GM12878 (cell line): ENCODE measurements around the gene SPTLC2. TPM values are rescaled to one million over a fixed set of nuclear protein-coding genes. Genes with fewer than 3 reads are reported as not detected.
A peak's percentile ranks its signal among the peaks of the same experiment; 100 is the strongest.

Experiments used
- ASH2L ChIP-seq: fragments of 300-600, 200-600 bp; sonication (generic); IDR thresholded peaks from 2 replicates; pipeline ENCODE4 v1.6.1; 2017; ENCODE audit warnings: low read depth, mild to moderate bottlenecking, borderline replicate concordance
- ATF7 ChIP-seq: fragments of 450-650 bp; IDR thresholded peaks from 2 replicates; pipeline ENCODE4 v1.6.1; 2016; ENCODE audit warnings: low read depth, mild to moderate bottlenecking
- BACH1 ChIP-seq: fragments of 450-650 bp; IDR thresholded peaks from 2 replicates; pipeline ENCODE4 v1.6.1; 2017; ENCODE audit warnings: mild to moderate bottlenecking, borderline replicate concordance
- CBFB ChIP-seq: IDR thresholded peaks from 2 replicates; pipeline ENCODE4 v1.6.1; 2016; ENCODE audit warnings: antibody characterized with exemption, low read depth
- E2F8 ChIP-seq: fragments of 450-650 bp; IDR thresholded peaks from 2 replicates; pipeline ENCODE4 v1.6.1; 2018; ENCODE audit warnings: mild to moderate bottlenecking, low read depth, moderate library complexity; ENCODE audit not compliant: partially characterized antibody
- EED ChIP-seq: sonication (generic); IDR thresholded peaks from 2 replicates; pipeline ENCODE4 v1.6.1; 2016; ENCODE audit warnings: antibody characterized with exemption, low read depth
- FOXK2 ChIP-seq: fragments of 450-650 bp; IDR thresholded peaks from 2 replicates; pipeline ENCODE4 v1.6.1; 2017; ENCODE audit warnings: mild to moderate bottlenecking, moderate library complexity
- HCFC1 ChIP-seq: fragments of 150-350 bp; IDR thresholded peaks from 2 replicates; pipeline ENCODE4 v1.6.1; 2014; ENCODE audit warnings: low read length
- HDAC2 ChIP-seq: fragments of 200-600 bp; sonication (generic); IDR thresholded peaks from 2 replicates; pipeline ENCODE4 v1.6.1; 2017
- IKZF1 ChIP-seq: fragments of 450-650 bp; conservative IDR thresholded peaks from 2 replicates; pipeline ENCODE4 v1.6.1; 2017; ENCODE audit warnings: antibody characterized with exemption, mild to moderate bottlenecking
- MEF2B ChIP-seq: fragments of 450-650 bp; IDR thresholded peaks from 2 replicates; pipeline ENCODE4 v1.6.1; 2018; ENCODE audit warnings: mild to moderate bottlenecking, moderate library complexity; ENCODE audit not compliant: partially characterized antibody, poor library complexity, severe bottlenecking
- MTA3 ChIP-seq: IDR thresholded peaks from 2 replicates; pipeline ENCODE4 v1.6.1; 2012; ENCODE audit warnings: low read length, inconsistent platforms, borderline replicate concordance
- NBN ChIP-seq: fragments of 450-650 bp; IDR thresholded peaks from 2 replicates; pipeline ENCODE4 v1.6.1; 2016
- NKRF ChIP-seq: fragments of 450-650 bp; conservative IDR thresholded peaks from 2 replicates; pipeline ENCODE4 v1.6.1; 2017; ENCODE audit warnings: mild to moderate bottlenecking, moderate library complexity
- POLR2A ChIP-seq: IDR thresholded peaks from 2 replicates; pipeline ENCODE4 v1.6.1; 2011; ENCODE audit warnings: low read depth, mild to moderate bottlenecking, low read length
- RAD51 ChIP-seq: fragments of 450-650 bp; IDR thresholded peaks from 2 replicates; pipeline ENCODE4 v1.6.1; 2016; ENCODE audit warnings: moderate library complexity, mild to moderate bottlenecking, inconsistent platforms
- RUNX3 ChIP-seq: IDR thresholded peaks from 2 replicates; pipeline ENCODE4 v1.6.1; 2012; ENCODE audit warnings: low read length, inconsistent platforms
- SMAD1 ChIP-seq: fragments of 450-650 bp; IDR thresholded peaks from 2 replicates; pipeline ENCODE4 v1.6.1; 2018; ENCODE audit warnings: mild to moderate bottlenecking, low read depth; ENCODE audit not compliant: partially characterized antibody
- SREBF1 ChIP-seq: IDR thresholded peaks from 2 replicates; pipeline ENCODE4 v1.6.1; 2012; ENCODE audit warnings: mild to moderate bottlenecking, low read length
- TCF7 ChIP-seq: IDR thresholded peaks from 2 replicates; pipeline ENCODE4 v1.6.1; 2014; ENCODE audit warnings: antibody characterized with exemption, borderline replicate concordance
- ZNF24 ChIP-seq: fragments of 450-650 bp; IDR thresholded peaks from 2 replicates; pipeline ENCODE4 v1.6.1; 2017; ENCODE audit warnings: antibody characterized with exemption, mild to moderate bottlenecking
- polyA plus RNA-seq, 11 experiments: library from polyadenylated mRNA; depleted of rRNA in 4 of 11; unstranded in 6 of 11; stranded (reverse) in 5 of 11; fragments of >200 nt; fragmentation: Nextera tagmentation in 4 of 11; fragmentation: Illumina TruSeq in 1 of 11; extraction: Ambion mirVana in 4 of 11; extraction: Trizol in 1 of 11; gene quantifications; 1 replicate in 1 of 11; 2 replicates in 10 of 11; pipeline versions ENCODE4 v1.2.1 to v1.2.3, GENCODE V29; 2011 to 2016; ENCODE audit warnings: inconsistent platforms in 2 of 11, missing spikeins in 2 of 11, low read depth in 1 of 11
- total RNA-seq, 4 experiments: library from RNA; depleted of rRNA in 3 of 4; stranded (reverse); fragments of >200 nt in 3 of 4; fragmentation: Illumina TruSeq in 1 of 4; extraction: Trizol in 1 of 4; gene quantifications; 2 replicates each; pipeline versions ENCODE4 v1.2.1 to v1.2.3, GENCODE V29; 2013 to 2021
- TF ChIP-seq, protein P1 (sequence below): IDR thresholded peaks from 2 replicates; pipeline ENCODE4 v1.6.1; 2012; ENCODE audit warnings: low read length, inconsistent platforms
- TF ChIP-seq, protein P2 (sequence below): IDR thresholded peaks from 2 replicates; pipeline ENCODE4 v1.6.1; 2012; ENCODE audit warnings: low read depth, low read length, improper control_type of control experiment

The SPTLC2 gene
- total and polyA plus RNA-seq, 10 of the 15 experiments (the other 5 are each of a cell fraction or from before 2014, with no cell fraction given): 6.9 to 35.1 (median 19.7) TPM

- TF ChIP-seq ZNF24 (peak; percentile 82), E2F8 (no peak), MEF2B (peak; percentile 39), RUNX3 (peak; percentile 95), MTA3 (0 out of 2 replicates have a peak, but pooled peaks have one; percentile 51), SREBF1 (no peak), IKZF1 (peak; percentile 91), ATF7 (peak; percentile 76), CBFB (0 out of 2 replicates have a peak, but pooled peaks have one; percentile 33), HDAC2 (no peak), ASH2L (no peak), EED (0 out of 2 replicates have a peak, but pooled peaks have one; percentile 42), RAD51 (peak; percentile 84), HCFC1 (no peak), POLR2A (no peak), TCF7 (peak; percentile 35; the same call in 1 of the 2 replicates), FOXK2 (no peak), NBN (peak; percentile 45), BACH1 (no peak; the same call in 1 of the 2 replicates), NKRF (no peak), SMAD1 (peak; percentile 22)
- TF ChIP-seq, protein P1, sequence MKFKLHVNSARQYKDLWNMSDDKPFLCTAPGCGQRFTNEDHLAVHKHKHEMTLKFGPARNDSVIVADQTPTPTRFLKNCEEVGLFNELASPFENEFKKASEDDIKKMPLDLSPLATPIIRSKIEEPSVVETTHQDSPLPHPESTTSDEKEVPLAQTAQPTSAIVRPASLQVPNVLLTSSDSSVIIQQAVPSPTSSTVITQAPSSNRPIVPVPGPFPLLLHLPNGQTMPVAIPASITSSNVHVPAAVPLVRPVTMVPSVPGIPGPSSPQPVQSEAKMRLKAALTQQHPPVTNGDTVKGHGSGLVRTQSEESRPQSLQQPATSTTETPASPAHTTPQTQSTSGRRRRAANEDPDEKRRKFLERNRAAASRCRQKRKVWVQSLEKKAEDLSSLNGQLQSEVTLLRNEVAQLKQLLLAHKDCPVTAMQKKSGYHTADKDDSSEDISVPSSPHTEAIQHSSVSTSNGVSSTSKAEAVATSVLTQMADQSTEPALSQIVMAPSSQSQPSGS: peak; percentile 51; the same call in 1 of the 2 replicates
- TF ChIP-seq, protein P2, sequence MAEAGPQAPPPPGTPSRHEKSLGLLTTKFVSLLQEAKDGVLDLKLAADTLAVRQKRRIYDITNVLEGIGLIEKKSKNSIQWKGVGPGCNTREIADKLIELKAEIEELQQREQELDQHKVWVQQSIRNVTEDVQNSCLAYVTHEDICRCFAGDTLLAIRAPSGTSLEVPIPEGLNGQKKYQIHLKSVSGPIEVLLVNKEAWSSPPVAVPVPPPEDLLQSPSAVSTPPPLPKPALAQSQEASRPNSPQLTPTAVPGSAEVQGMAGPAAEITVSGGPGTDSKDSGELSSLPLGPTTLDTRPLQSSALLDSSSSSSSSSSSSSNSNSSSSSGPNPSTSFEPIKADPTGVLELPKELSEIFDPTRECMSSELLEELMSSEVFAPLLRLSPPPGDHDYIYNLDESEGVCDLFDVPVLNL: no peak
Observed at GRCh38 chr14:77593501-77593961, 22.9 kb downstream of the SPTLC2 start (continued).
